IPS-NIHi7 (cell line): ENCODE measurements around the gene BNC2.
A peak's percentile ranks its signal among the peaks of the same experiment; 100 is the strongest.

Experiments
- DNase-seq: peaks from one replicate; pipeline ENCODE4 v3.0.0; 2012; ENCODE audit warnings: mixed read lengths; ENCODE audit errors: extremely low spot score

The BNC2 gene

DNA sequence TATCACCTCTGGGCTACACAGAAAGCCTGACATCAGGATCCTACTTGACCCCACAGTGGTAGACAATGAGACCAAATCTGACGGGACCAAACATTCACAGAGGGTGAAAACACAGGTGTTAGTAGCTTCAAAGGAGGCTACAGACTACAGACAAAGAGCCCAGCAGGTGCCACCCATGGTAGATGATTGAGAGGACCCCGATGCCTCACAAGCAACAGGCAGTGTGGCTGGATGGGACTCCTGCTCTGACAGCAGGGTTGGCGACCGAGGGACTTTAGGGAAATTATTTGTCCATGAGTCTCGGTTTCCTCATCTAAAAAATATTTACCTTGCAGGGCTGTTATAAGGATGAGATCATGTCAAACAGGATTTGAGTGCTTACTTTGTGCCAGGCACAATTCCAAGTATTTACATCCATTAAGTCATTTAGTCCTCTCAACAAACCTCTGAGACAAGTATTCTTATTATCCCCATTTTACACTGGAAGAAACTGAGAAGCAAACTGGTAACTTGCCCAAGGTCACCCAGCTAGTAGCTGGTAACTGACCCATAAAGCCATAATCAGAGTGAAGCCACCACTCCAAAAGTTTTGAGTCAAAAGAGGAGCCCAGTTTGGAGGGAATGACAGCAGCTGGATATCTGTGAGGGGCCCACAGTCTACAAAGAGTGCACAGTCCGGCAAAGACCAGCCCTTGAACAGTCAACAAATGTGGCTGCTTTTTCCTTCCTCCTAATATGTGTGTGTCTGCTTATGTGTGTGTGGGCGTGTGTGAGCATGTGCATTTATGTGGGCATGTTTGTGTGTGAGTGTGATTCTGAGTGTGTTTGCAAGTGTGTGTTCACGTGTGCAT lies 502.0 kb downstream of the BNC2 start:
- peak; percentile 26 for DNase-seq

DNA sequence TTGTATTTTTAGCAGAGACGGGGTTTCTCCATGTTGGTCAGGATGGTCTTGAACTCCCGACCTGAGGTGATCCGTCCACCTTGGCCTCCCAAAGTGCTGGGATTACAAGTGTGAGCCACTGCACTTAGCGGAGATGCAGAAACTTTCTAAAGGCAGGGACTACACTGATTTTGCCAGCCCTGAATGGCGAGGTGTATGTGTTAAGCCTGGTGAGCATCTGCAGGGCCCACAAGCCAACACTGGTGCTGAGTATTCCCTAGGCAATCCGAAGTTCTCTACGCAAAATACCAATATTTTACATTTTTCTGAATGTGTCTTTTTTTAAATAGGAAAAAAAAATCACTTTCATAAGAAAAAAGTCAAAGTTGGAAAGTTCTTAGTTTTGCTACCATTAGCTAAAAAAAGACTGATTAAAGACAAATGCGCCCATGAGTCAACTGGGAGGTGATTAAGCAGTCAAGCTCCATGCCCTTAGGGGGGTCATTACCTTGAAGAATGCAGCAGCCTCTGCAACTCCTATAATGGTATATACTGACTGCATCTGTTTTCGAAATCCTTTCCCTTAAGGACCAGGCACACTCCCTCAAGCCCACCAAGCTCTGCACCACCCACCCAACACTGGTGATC lies 502.8 kb downstream of the BNC2 start:
- DNase-seq, result peak; percentile 44

DNA sequence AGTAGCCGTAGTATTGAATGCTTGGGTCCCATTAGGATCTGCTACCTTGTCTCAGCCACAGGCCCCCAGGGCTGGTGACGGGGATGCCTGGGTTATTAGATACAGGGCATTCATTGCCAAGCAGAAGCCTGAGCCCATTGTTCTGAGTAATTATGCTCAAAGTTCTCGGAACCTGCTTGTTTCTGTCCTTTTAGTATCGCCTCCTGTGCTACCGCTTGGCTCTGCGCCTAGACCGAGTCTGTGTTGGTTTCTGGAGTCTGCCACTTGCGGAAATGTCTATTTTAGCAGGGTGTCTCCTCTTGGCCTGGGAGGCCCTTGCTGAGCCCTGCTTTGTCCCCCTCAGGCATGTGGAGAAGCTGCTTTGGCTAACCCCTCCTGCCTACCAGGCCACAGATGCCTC lies 506.1 kb downstream of the BNC2 start:
- no peak for DNase-seq

DNA sequence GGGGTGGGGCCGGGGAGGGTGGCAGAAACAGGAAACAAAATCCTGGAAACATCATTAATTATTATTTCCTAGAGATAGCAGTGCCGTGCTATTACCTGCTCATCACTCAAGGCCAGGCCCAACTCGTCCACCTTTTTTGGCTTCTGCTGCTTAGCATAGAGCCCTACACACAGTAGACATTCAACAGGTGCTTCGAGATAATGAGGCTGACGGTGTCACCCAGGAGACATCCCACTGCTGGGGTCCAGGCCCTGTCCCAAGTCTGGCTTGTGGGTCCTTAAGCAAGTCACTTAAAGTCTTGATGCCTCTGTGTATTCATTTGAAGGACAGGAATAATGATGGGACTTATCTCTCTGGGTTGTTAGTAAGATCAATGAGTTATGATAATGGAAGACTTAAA lies 506.6 kb downstream of the BNC2 start:
- no peak for DNase-seq

DNA sequence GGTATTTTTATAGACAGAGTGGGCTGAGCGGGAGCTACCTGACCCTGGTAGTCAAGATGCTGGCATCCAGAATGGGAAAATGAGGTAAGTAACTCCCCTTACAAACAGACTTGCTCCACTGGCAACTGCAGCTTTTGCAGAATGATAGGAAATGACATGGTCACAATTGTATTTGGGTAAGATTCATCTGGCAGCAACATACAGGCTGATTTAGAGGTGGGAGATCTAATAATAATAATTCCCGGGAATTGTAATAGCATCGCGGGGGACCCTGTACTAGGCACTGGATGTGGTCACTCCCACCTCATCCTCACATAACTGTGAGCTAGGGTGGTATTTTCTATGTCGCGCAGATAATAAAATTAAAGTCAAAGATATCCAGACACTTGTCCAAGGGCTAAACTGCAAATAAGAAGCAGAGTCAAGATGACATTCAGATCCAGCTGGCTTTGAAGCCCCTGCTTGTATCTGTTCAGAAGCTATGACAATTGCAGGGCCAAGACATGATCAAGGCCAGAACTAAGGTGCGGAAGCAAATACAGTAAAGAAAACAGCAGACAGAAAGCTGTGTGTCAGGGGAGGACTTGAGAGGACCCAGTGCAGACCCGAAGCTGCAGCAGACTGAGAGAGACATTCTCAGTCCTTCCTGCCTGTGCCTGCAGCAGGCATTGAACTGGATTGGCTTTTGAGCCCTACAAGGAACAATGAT lies 507.2 kb downstream of the BNC2 start:
- no peak for DNase-seq

DNA sequence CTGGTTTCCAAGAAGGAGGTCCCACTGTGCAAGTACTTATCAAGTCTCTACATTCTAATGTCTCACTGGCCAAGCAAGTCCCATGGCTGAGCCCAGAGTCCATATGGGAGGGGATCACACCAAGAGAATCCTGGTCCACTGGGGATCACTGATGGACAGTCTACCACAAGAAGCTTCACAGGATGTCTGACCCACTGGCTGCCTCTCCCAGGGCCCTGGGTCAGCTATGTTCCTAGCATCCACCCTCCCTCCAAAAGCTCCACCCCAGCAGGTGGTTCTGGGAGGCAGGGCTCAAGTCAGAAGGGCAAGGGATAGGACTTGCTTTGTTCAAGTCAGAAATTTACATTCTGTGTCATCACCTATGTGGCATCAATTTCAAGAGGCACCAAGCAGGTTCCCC lies 508.5 kb downstream of the BNC2 start:
- DNase-seq, result no peak

DNA sequence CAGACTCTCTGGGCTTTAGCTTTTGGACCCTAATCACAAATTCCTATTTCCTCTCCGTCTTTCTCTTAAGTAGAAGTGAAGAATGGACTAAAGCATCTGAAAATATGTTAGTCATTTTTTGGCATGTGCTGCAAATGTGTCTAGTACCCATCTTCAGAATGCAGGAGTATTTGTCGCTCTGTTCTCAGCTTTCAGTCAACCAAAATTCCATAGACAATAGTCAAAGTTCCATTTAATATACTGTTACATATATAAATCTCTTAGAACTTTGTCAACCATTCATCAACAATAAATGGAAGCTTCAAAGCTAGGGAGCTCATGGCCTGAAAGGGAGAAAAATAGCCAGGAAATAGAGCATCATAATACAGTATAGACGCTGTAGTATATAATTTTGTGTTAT lies 509.4 kb downstream of the BNC2 start:
- no peak for DNase-seq

DNA sequence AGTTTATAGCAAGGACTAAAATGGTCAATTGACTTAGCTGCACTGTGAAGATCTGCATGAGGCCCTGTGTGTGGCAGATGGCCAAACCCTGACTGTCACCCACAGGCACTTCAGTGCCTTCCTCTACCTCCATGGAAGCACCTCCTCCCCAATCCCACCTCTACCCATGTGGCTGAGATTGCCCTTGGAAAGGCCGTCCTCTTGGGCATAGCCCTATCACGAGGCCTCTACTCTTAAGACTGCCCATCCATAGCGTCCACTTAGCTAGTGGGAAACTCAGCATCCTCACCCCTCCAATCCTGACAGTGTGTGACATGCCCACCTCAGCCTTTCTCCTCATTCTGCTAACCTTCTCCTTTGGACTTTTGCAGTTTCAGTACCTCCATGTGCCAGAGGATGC lies 510.2 kb downstream of the BNC2 start:
- no peak for DNase-seq
